NCI-H345 (cell line): ENCODE measurements around the gene MGME1.

Experiments
- DNase-seq: peaks from one replicate; lab custom pipeline; 2025; lab: John Stamatoyannopoulos, UW

The MGME1 gene

GRCh38 chr20:17992847-17993513 lies 24.2 kb downstream of the MGME1 start:
- no peak for DNase-seq

- DNase-seq = no peak
These were observed 24.7 kb downstream of the MGME1 start for GRCh38 chr20:17993546-17993945.

GRCh38 chr20:17995967-17996819 lies 27.4 kb downstream of the MGME1 start:
- peak; percentile 36 for DNase-seq

- no peak for DNase-seq
These were observed 29.6 kb downstream of the MGME1 start for GRCh38 chr20:17998446-17998845.

GRCh38 chr20:17999566-17999965 lies 30.7 kb downstream of the MGME1 start:
- no peak for DNase-seq

- DNase-seq = no peak
These were observed 32.5 kb downstream of the MGME1 start for GRCh38 chr20:18001131-18001921.

- DNase-seq = no peak
These were observed 35.1 kb downstream of the MGME1 start for GRCh38 chr20:18003897-18004296.

GRCh38 chr20:18004384-18005031 lies 35.7 kb downstream of the MGME1 start:
- no peak for DNase-seq

GRCh38 chr20:18005170-18005989 lies 36.6 kb downstream of the MGME1 start:
- DNase-seq = no peak

GRCh38 chr20:18005990-18006364 lies 37.2 kb downstream of the MGME1 start:
- DNase-seq = no peak

GRCh38 chr20:18006684-18007083 lies 37.9 kb downstream of the MGME1 start:
- no peak for DNase-seq

GRCh38 chr20:18007534-18008292 lies 38.9 kb downstream of the MGME1 start:
- no peak for DNase-seq

GRCh38 chr20:18009116-18009515 lies 40.3 kb downstream of the MGME1 start:
- DNase-seq = no peak

- no peak for DNase-seq
These were observed 42.7 kb downstream of the MGME1 start for GRCh38 chr20:18011482-18011881.

- DNase-seq = no peak
These were observed 43.3 kb downstream of the MGME1 start for GRCh38 chr20:18011951-18012645.

GRCh38 chr20:18012901-18013300 lies 44.1 kb downstream of the MGME1 start:
- no peak for DNase-seq

GRCh38 chr20:18014411-18014810 lies 45.6 kb downstream of the MGME1 start:
- no peak for DNase-seq

- no peak for DNase-seq
These were observed 48.0 kb downstream of the MGME1 start for GRCh38 chr20:18016772-18017171.

- DNase-seq = no peak
These were observed 49.3 kb downstream of the MGME1 start for GRCh38 chr20:18018100-18018499.

GRCh38 chr20:18019068-18019467 lies 50.2 kb downstream of the MGME1 start:
- no peak for DNase-seq
